AG10803 (cell line): ENCODE data around the gene APOBEC3G.

ENCODE experiments used
- DNase-seq: peaks from one replicate; pipeline ENCODE4 v3.0.0; 2010; ENCODE audit warnings: low read depth
- H3K4me3 ChIP-seq: 2 replicates; pipeline ENCODE4 v1.5.1; 2011; ENCODE audit warnings: mild to moderate bottlenecking, low read length, control low read depth
- TF ChIP-seq, protein P1 (sequence below): conservative IDR thresholded peaks from 2 replicates; pipeline ENCODE4 v1.5.1; 2011; ENCODE audit warnings: mild to moderate bottlenecking, low read length, control low read depth, inconsistent platforms

Gene APOBEC3G

DNA sequence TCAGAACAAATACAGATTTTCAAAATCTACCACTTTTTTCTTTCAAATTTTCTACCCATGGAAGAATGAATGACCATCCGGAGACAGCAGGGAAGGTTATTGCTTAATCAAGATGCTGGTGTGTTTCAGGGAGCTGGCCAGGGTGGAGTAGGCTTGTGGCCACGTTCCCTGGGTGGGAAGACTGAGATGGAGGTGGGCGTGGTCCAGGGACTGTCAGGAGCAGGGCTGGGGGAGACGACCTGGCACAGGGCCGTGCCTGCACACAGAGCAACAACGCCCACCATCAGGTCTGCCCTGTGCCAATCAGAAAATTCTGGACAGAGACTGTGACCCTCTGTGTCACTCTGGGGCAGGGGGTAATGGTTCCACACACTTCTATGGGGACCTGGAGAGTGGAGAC, 12.9 kb downstream of the APOBEC3G start:
- no peak for DNase-seq
- H3K4me3 ChIP-seq: no peak overlapping the region
- TF ChIP-seq, protein P1, sequence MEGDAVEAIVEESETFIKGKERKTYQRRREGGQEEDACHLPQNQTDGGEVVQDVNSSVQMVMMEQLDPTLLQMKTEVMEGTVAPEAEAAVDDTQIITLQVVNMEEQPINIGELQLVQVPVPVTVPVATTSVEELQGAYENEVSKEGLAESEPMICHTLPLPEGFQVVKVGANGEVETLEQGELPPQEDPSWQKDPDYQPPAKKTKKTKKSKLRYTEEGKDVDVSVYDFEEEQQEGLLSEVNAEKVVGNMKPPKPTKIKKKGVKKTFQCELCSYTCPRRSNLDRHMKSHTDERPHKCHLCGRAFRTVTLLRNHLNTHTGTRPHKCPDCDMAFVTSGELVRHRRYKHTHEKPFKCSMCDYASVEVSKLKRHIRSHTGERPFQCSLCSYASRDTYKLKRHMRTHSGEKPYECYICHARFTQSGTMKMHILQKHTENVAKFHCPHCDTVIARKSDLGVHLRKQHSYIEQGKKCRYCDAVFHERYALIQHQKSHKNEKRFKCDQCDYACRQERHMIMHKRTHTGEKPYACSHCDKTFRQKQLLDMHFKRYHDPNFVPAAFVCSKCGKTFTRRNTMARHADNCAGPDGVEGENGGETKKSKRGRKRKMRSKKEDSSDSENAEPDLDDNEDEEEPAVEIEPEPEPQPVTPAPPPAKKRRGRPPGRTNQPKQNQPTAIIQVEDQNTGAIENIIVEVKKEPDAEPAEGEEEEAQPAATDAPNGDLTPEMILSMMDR: no peak

- DNase-seq: no peak
- TF ChIP-seq, protein P1: no peak
- no peak overlapping the region for H3K4me3 ChIP-seq
These were observed 13.5 kb downstream of the APOBEC3G start for GRCh38 chr22:39090426-39091064.

DNA sequence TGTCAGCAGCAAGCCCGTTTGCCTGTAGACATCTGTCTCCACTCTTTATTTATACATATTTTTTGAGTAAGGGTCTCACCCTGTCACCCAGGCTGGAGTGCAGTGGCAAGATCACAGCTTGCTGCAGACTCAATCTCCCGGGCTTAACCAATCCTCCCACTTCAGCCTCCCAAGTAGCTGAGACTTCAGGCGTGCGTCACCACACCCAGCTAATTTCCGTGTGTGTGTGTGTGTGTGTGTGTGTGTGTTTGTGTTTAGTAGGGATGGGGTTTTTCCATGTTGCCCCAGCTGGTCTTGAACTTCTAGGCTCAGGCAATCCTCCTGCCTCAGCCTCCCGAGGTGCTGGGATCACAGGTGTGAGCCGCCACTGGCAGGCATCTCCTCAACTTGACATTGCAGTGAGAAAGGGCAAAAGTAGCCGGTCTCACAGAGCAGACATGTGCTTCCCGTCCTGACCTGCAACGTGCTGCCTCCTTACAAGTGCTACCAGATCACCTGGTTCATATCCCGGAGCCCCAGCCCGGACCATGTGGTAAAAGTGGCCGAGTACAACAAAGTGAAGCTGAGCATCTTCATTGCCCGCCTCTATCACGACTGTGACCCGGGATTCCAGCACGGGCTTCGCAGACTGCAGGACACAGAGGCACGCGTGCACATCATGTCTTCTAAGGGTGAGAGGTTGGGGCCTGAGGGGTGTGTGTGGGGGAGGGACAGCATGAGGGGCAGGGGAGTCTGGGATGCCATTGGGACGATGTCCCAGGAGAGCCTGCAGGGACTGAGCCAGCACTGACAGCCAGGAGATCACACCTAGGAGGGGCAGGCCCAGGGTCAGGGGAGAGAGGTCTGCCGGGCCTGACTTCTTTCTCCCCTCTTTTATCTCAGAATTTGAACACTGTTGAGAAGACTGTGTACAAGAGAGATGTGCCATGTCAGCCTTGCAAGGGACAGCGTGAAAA, 14.3 kb downstream of the APOBEC3G start:
- TF ChIP-seq, protein P1: no peak
- no peak overlapping the region for H3K4me3 ChIP-seq
- DNase-seq: no peak

DNA sequence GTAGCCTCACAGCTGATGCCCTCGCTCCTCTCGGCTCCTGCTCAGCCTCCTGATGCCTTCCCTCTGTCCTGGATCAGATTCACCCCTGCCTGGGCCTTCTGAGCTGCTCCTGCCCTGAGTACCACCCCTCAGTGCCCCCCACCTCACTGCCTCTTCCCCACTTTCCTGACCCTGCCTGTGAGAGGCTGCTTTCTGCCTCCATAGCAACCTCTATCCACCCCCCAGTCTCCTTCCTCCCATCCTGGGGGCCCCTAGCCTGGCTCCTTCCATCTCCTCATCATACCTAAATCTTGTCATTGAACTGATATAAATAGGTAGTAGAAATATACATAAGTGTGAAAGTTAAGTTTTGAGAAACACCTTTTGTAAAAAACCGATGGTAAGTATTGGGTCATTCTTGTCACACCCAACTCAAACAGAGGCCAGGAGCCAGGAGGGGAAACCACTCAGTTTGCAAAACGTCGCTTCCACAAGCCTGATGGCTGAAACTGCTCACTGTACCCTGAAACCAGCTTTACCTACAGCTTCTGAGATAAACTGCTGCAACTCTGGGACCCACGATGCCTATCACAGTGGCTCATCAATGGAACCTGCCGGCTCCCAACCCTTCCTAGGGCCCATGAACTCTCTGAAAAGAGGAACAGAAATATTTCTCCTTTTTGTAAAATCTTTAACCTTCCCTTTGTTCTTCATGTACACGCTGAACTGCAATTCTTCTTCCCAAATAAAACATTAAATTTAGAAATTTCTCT, 15.2 kb downstream of the APOBEC3G start:
- TF ChIP-seq, protein P1: no peak
- no peak overlapping the region for H3K4me3 ChIP-seq
- DNase-seq: no peak

GRCh38 chr22:39094717-39095389, 17.8 kb downstream of the APOBEC3G start:
- no peak for DNase-seq
- no peak overlapping the region for H3K4me3 ChIP-seq
- TF ChIP-seq, protein P1: no peak

DNA sequence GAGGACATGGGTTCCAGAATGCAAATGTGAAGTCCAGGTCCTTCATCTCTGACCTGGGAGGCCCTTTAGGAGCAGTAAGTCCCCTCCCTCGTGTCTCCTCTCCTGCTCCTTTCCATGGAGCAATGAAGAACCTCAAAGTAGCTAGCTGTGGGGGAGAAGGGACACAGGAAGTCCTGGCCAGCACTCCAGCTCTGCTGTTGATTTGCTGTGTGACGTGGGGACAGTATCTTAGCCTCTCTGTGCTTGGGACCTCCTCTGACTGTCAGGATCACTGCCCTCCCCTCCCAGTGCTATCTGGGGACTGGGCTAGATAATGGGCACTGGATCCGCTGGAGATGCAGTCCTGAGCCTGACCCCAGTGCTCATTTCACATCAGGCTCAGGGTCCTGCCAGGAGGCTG, 18.9 kb downstream of the APOBEC3G start:
- no peak overlapping the region for H3K4me3 ChIP-seq
- no peak for DNase-seq
- TF ChIP-seq, protein P1: no peak
